Hematopoietic multipotent progenitor cell treated with erythropoietin and hydrocortisone succinate and interleukin-3 and kit ligand, for 17 days (in vitro differentiated cells): ENCODE data around the gene OR5AS1.
"Not testable (repeated sequence)": the region's sequence is repeated elsewhere in the genome, so short reads cannot be mapped to it uniquely, and the experiment has no call there.

Experiments
- DNase-seq: peaks from one replicate; pipeline ENCODE4 v3.0.0-alpha.2; 2015; ENCODE audit warnings: low spot score

Gene OR5AS1

GRCh38 chr11:56027354-56027753 lies at the start of gene OR5AS1:
OR5AS1 (plus strand) TSS chr11:56027654; CDS start chr11:56030419, 2,765 bp downstream.
- no peak for DNase-seq

- DNase-seq, result no peak
These were observed 32.9 kb upstream of the OR5AS1 start, which contains the start of gene OR5F1 for GRCh38 chr11:55994525-55994924. OR5F1 (minus strand) TSS chr11:55994625; CDS start chr11:55994625, 0 bp downstream.

GRCh38 chr11:56010716-56011115 lies 16.7 kb upstream of the OR5AS1 start:
- DNase-seq, result no peak

- DNase-seq, result no peak
These were observed 13.6 kb upstream of the OR5AS1 start for GRCh38 chr11:56013805-56014204.

GRCh38 chr11:56045538-56045937 lies 18.1 kb downstream of the OR5AS1 start:
- no peak for DNase-seq

GRCh38 chr11:56048480-56048879 lies 21.0 kb downstream of the OR5AS1 start:
- no peak for DNase-seq

GRCh38 chr11:56049487-56049886 lies 22.0 kb downstream of the OR5AS1 start:
- DNase-seq, result no peak

GRCh38 chr11:56056366-56056765 lies 28.9 kb downstream of the OR5AS1 start:
- DNase-seq, result not testable (repeated sequence)

- DNase-seq, result not testable (repeated sequence)
These were observed 30.3 kb downstream of the OR5AS1 start for GRCh38 chr11:56057661-56058237.

GRCh38 chr11:56058260-56058780 lies 30.9 kb downstream of the OR5AS1 start:
- DNase-seq, result not testable (repeated sequence)

GRCh38 chr11:56066980-56067379 lies 39.5 kb downstream of the OR5AS1 start:
- no peak for DNase-seq
